NCI-H774 (cell line): ENCODE results near the gene PHC2.

Experiments
- DNase-seq: peaks from one replicate; lab custom pipeline; 2025; lab: John Stamatoyannopoulos, UW

PHC2 gene

GRCh38 chr1:33424205-33424604, 6.7 kb downstream of the PHC2 start:
- DNase-seq: no peak

- no peak for DNase-seq
Measured at GRCh38 chr1:33420870-33421775, 9.8 kb downstream of the PHC2 start.

GRCh38 chr1:33418811-33419210, 12.1 kb downstream of the PHC2 start:
- no peak for DNase-seq

- no peak for DNase-seq
Measured at GRCh38 chr1:33414879-33415278, 16.0 kb downstream of the PHC2 start.

GRCh38 chr1:33410091-33410701, 20.7 kb downstream of the PHC2 start:
- DNase-seq: peak; percentile 87

GRCh38 chr1:33408093-33408436, 22.8 kb downstream of the PHC2 start:
- DNase-seq: no peak

- DNase-seq: no peak
Measured at GRCh38 chr1:33407352-33408092, 23.4 kb downstream of the PHC2 start.

- no peak for DNase-seq
Measured at GRCh38 chr1:33402206-33402605, 28.7 kb downstream of the PHC2 start.

GRCh38 chr1:33401471-33401870, 29.4 kb downstream of the PHC2 start:
- DNase-seq: no peak

GRCh38 chr1:33400153-33400911, 30.6 kb downstream of the PHC2 start:
- no peak for DNase-seq

- DNase-seq: no peak
Measured at GRCh38 chr1:33399375-33399774, 31.5 kb downstream of the PHC2 start.

GRCh38 chr1:33397994-33398393, 32.9 kb downstream of the PHC2 start:
- no peak for DNase-seq

GRCh38 chr1:33397125-33397506, 33.8 kb downstream of the PHC2 start:
- DNase-seq: no peak

- DNase-seq: no peak
Measured at GRCh38 chr1:33396188-33397124, 34.4 kb downstream of the PHC2 start.

- no peak for DNase-seq
Measured at GRCh38 chr1:33394770-33395169, 36.1 kb downstream of the PHC2 start.

- DNase-seq: no peak
Measured at GRCh38 chr1:33393991-33394390, 36.9 kb downstream of the PHC2 start.

- DNase-seq: no peak
Measured at GRCh38 chr1:33393524-33393923, 37.4 kb downstream of the PHC2 start.

GRCh38 chr1:33392639-33393038, 38.3 kb downstream of the PHC2 start:
- DNase-seq: peak; percentile 72

GRCh38 chr1:33392206-33392605, 38.7 kb downstream of the PHC2 start:
- no peak for DNase-seq

- no peak for DNase-seq
Measured at GRCh38 chr1:33391343-33392078, 39.4 kb downstream of the PHC2 start.
